RWPE1 (cell line): ENCODE measurements around the gene ADH6.

ENCODE experiments used
- CTCF ChIA-PET: fragments of 350-600 bp; sonication (Branson Sonifier 250); formaldehyde crosslinking; extraction: SDS; loops from one replicate; lab custom pipeline; 2021; lab: Yijun Ruan, JAX
- POLR2A ChIA-PET: fragments of 400-600 bp; formaldehyde crosslinking; extraction: SDS; loops from one replicate; lab custom pipeline; 2020; ENCODE audit warnings: antibody characterized with exemption; ENCODE audit not compliant: low non-redundant PET; lab: Yijun Ruan, JAX
- DNase-seq: peaks from one replicate; pipeline ENCODE4 v3.0.0; 2012; ENCODE audit warnings: low spot score
- H3K27ac ChIP-seq: fragments of 450-650 bp; 2 replicates; pipeline ENCODE4 v1.5.1; 2017
- CTCF ChIP-seq: fragments of 450-650 bp; conservative IDR thresholded peaks from 2 replicates; pipeline ENCODE4 v1.5.1; 2017; ENCODE audit warnings: low read depth, mild to moderate bottlenecking

Gene ADH6

GRCh38 chr4:99207911-99208718 is 10.9 kb downstream of the ADH6 start:
- no peak for DNase-seq
- ChIA-PET POLR2A (no interaction called here), CTCF (no interaction called here)
- TF ChIP-seq CTCF: no peak
- H3K27ac ChIP-seq: no peak overlapping the region

GRCh38 chr4:99207069-99207743 is 11.8 kb downstream of the ADH6 start:
- no peak for TF ChIP-seq CTCF
- no peak for DNase-seq
- ChIA-PET POLR2A (no interaction called here), CTCF (interaction anchor here (0.6 kb wide), 1 partner anchor 739 kb away, joined by 3 read pairs; no protein-coding TSS in a partner anchor)
- H3K27ac ChIP-seq: no peak overlapping the region

GRCh38 chr4:99205153-99205979 is 13.7 kb downstream of the ADH6 start:
- POLR2A ChIA-PET: no interaction called here
- no peak for TF ChIP-seq CTCF
- no peak overlapping the region for H3K27ac ChIP-seq
- DNase-seq: no peak
- CTCF ChIA-PET: no interaction called here

GRCh38 chr4:99202536-99202935 is 16.5 kb downstream of the ADH6 start:
- CTCF ChIA-PET: no interaction called here

GRCh38 chr4:99202094-99202493 is 17.0 kb downstream of the ADH6 start:
- POLR2A ChIA-PET: no interaction called here
- CTCF ChIA-PET: interaction anchor here (0.5 kb wide), 1 partner anchor 1114 kb away, joined by 5 read pairs; no protein-coding TSS in a partner anchor

More at GRCh38 chr4:99202536-99202935, 16.5 kb downstream of the ADH6 start:
- POLR2A ChIA-PET: no interaction called here
- no peak for TF ChIP-seq CTCF
- H3K27ac ChIP-seq: no peak overlapping the region
- DNase-seq: no peak

More at GRCh38 chr4:99202094-99202493, 17.0 kb downstream of the ADH6 start:
- H3K27ac ChIP-seq: no peak overlapping the region
- DNase-seq: no peak
- no peak for TF ChIP-seq CTCF
